GM12874 (cell line): ENCODE data around the gene ZNF253.

ENCODE experiments used
- TF ChIP-seq, protein P1 (sequence below): IDR thresholded peaks from 2 replicates; pipeline ENCODE4 v1.5.1; 2011; ENCODE audit warnings: low read depth, mild to moderate bottlenecking, control low read depth, low read length, moderate library complexity; ENCODE audit not compliant: insufficient read depth

ZNF253 gene

DNA sequence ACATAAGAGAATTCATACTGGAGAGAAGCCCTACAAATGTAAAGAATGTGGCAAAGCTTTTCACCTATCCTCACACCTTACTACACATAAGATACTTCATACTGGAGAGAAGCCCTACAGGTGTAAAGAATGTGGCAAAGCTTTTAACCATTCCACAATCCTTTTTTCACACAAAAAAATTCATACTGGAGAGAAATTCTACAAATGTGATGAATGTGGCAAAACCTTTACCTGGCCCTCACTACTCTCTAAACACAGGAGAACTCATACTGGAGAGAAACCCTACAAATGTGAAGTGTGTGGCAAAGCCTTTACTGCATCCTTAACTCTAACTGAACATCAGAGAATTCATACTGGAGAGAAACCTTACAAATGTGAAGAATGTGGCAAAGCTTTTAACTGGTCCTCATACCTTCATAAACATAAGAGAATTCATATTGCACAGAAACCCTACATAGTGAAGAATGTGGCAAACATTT, 30.1 kb upstream of the ZNF253 start:
- TF ChIP-seq, protein P1, sequence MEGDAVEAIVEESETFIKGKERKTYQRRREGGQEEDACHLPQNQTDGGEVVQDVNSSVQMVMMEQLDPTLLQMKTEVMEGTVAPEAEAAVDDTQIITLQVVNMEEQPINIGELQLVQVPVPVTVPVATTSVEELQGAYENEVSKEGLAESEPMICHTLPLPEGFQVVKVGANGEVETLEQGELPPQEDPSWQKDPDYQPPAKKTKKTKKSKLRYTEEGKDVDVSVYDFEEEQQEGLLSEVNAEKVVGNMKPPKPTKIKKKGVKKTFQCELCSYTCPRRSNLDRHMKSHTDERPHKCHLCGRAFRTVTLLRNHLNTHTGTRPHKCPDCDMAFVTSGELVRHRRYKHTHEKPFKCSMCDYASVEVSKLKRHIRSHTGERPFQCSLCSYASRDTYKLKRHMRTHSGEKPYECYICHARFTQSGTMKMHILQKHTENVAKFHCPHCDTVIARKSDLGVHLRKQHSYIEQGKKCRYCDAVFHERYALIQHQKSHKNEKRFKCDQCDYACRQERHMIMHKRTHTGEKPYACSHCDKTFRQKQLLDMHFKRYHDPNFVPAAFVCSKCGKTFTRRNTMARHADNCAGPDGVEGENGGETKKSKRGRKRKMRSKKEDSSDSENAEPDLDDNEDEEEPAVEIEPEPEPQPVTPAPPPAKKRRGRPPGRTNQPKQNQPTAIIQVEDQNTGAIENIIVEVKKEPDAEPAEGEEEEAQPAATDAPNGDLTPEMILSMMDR, result no peak

DNA sequence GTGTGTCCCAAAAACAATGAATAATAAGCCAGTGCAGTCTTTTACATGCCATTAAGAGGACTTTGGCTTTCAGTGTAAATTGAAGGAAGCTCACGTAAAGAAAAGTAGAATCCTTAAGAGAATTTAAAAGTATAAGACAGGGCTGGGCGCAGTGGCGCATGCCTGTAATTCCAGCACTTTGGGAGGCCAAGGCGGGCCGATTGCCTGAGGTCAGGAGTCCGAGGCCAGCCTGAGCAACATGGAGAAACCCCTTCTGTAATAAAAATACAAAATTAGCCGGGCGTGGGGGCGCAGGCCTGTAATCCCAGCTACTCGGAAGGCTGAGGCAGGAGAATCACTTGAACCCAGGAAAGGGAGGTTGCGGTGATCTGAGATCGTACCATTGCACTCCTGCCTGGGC, 17.9 kb upstream of the ZNF253 start:
- TF ChIP-seq, protein P1, result no peak

DNA sequence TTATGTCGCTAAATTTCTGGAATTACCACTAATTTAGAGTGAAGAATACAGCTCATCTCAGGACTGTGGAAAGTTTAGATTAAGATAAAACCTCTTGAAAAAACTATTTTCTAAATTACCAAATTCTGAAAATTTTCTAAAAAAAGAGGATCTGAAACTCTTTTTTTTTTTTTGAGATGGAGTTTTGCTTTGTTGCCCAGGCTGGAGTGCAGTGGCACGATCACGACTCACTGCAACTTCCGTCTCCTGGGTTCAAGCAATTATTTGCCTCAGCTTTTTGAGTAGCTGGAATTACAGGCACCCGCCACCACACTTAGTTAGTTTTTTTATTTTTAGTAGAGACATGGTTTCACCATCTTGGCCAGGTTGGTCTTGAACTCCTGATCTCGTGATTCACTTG, 16.6 kb upstream of the ZNF253 start:
- TF ChIP-seq, protein P1, result no peak

DNA sequence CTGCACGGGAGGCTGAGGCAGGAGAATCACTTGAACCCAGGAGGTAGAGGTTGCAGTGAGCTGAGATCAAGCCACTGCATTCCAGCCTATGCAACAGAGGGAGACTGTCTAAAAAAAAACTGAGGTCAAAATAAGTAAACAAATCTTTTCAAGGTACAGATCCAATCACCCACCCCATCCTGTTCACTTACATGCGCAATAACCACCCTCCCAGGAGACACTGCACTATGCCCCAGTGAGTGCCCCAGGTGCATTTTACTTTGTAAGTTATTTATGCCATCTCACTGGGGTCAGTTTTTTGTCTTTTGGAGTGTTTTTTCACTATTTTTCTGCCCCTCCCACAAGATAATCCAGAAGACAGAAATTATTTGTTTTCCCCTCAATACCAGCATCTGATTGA, 6.9 kb upstream of the ZNF253 start:
- TF ChIP-seq, protein P1, result no peak

DNA sequence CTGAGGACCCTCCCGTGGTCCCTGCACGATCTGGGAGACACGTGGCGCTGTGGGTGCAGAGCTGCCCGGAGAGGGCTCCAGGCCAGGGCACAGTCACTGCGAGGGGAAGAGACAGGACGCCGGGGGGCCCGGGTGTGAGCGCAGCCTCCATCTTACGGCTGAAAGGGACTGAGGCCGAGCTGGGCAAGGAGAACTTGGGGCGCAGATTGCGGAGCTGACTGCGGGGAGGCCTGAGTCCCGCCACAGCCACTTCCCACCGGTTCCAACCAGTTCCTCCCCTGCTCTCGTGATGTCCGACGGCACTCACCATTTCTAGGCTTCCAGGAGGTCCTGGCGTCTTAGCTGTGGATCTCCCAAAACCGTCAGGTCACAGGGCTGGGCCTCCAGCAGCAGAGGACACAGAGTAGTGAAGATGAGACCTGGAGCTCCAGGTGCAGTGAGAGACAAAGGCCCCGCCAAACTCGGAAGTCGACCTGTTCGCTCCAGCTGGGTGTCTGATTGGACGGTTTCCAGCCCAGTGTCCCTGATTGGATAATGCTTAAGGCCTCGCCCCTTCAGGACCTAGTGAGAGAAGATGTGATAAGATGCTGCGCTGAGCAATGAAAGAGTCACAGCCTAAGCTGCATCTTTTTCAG, 4.8 kb upstream of the ZNF253 start:
- TF ChIP-seq, protein P1, result no peak

DNA sequence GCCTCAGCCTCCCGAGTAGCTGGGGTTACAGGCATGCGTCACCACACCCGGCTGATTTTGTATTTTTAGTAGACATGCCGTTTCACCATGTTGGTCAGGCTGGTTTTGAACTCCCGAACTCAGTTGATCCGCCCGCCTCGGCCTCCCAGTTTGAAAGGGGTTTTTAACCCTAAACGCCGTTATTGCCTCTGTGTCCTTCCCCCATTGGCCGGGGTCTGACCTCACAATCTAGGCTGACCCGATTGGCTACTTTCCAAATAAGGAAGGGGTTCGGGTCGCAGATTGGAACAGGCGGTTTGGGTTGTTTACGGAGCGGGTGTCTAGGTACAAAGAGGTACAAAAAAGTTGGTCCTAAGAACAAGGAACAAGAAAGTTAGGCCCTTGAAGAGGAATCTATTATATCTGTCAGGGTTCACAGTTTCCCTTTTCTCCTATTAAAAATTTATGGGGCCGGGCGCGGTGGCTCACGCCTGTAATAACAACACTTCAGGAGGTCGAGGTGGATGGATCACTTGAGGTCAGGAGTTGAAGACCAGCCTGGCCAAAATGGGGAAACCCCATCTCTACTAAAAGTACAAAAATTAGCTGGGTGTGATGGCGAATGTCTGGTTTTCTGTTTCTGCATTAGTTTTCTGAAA, 1.0 kb downstream of the ZNF253 start:
- TF ChIP-seq, protein P1, result no peak

DNA sequence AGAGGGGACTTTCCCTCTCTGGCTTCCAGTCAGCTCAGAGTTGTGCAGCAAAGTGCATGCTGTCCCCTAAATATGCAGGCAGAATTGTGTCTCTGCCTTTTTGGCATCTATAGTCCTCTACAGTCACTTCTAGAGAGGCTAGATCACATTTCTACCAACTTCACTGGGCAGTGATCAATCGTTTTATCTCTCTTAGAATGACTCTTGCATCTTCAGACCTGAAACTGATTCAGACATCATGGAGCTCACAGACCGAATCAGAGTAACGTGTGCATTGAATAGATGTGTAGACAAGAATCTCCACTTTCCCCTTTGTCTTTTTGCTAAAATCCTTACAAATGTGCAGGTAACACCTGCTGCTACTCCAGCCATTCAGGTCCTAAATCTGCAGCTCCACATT, 6.2 kb downstream of the ZNF253 start:
- TF ChIP-seq, protein P1, result no peak
